GM10248 (cell line): ENCODE results near the gene ZNF804B.

Experiments
- CTCF ChIA-PET: fragments of 300-600 bp; sonication (Branson Sonifier 250); formaldehyde crosslinking; extraction: SDS; loops from one replicate; lab custom pipeline; 2021; ENCODE audit warnings: antibody characterized with exemption; lab: Yijun Ruan, JAX
- POLR2A ChIA-PET: fragments of 350-650 bp; sonication (Branson Sonifier 250); formaldehyde crosslinking; extraction: SDS; loops from one replicate; lab custom pipeline; 2020; ENCODE audit warnings: antibody characterized with exemption; lab: Yijun Ruan, JAX
- DNase-seq: peaks from one replicate; pipeline ENCODE4 v3.0.0; 2012; ENCODE audit errors: extremely low spot score
- TF ChIP-seq, protein P1 (sequence below): IDR thresholded peaks from 2 replicates; pipeline ENCODE4 v1.5.1; 2012; ENCODE audit warnings: mild to moderate bottlenecking, low read depth; ENCODE audit errors: extremely low read depth, missing control alignments, control extremely low read depth

Gene ZNF804B

DNA sequence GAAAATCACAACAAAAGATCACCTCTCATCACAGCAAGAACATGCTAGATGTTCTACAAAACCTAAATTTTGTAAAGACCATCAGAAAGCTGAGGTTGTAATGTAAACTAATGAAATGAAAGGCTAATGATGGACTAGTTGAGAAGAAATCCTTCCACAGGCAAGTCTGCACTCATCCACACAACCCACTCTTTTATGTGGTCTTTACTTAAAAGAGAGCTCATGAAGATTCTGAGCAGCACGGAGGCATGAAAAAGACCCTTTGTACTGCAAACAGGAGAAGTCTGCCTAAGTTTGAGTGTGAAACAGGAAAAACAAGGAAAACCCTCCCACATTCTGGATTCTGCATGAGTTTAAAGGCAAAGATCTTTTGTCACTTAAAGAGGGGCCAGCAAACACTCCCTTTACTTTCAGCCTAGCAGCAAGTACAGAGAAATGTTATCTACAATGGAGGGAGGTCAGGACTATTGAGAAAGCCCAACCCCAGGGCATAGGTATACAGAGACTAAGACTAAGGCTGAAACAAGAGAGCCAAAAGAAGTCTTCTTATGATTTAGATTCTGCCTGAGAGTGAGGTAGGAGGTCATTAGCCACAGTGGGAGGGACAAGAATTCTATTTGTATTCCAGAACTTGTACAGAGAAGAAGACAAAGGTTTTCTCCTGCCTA lies 557.2 kb downstream of the ZNF804B start:
- ChIA-PET POLR2A (no interaction called here), CTCF (interaction anchor here (1.8 kb wide), 1 partner anchor 10 kb away, joined by 7 read pairs; no protein-coding TSS in a partner anchor)
- DNase-seq: no peak
- TF ChIP-seq, protein P1, sequence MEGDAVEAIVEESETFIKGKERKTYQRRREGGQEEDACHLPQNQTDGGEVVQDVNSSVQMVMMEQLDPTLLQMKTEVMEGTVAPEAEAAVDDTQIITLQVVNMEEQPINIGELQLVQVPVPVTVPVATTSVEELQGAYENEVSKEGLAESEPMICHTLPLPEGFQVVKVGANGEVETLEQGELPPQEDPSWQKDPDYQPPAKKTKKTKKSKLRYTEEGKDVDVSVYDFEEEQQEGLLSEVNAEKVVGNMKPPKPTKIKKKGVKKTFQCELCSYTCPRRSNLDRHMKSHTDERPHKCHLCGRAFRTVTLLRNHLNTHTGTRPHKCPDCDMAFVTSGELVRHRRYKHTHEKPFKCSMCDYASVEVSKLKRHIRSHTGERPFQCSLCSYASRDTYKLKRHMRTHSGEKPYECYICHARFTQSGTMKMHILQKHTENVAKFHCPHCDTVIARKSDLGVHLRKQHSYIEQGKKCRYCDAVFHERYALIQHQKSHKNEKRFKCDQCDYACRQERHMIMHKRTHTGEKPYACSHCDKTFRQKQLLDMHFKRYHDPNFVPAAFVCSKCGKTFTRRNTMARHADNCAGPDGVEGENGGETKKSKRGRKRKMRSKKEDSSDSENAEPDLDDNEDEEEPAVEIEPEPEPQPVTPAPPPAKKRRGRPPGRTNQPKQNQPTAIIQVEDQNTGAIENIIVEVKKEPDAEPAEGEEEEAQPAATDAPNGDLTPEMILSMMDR: no peak

DNA sequence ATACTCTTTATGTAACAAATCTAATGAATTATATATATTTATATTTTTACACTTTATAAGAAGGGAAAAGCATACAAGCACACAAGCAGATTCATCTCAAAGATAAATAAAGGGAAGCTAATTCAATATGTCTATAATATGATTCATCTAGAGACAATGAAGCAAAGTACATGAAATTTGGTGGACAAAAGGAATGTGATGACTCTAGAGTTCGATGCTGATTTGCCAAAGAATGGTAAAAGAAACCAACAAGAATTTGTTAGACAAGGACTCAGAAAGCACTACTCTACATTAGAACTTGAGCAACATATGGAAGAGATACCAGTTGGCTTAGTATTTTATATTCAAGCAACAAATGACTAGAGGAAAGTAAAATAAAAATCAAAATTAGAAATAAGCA lies 572.5 kb downstream of the ZNF804B start:
- ChIA-PET CTCF (no interaction called here), POLR2A (no interaction called here)
- TF ChIP-seq, protein P1: no peak
- DNase-seq: no peak

DNA sequence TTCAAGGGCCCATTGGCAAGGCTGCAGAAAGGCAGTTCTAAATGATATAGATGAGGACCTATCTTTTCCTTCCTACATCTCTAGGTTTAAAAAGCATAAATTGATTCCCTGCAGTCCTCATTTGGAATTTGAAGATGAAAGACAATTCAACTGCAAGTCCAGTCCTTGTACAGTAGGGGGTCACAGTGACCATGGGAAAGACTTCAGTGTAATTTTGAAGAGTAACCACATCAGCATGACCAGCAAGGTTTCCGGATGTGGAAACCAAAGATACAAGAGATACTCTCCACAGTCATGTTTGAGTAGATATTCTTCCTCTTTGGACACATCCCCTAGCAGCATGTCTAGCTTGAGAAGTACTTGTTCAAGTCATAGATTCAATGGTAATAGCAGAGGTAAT lies 575.3 kb downstream of the ZNF804B start:
- TF ChIP-seq, protein P1: no peak
- DNase-seq: no peak
- CTCF ChIA-PET: no interaction called here
- POLR2A ChIA-PET: no interaction called here

DNA sequence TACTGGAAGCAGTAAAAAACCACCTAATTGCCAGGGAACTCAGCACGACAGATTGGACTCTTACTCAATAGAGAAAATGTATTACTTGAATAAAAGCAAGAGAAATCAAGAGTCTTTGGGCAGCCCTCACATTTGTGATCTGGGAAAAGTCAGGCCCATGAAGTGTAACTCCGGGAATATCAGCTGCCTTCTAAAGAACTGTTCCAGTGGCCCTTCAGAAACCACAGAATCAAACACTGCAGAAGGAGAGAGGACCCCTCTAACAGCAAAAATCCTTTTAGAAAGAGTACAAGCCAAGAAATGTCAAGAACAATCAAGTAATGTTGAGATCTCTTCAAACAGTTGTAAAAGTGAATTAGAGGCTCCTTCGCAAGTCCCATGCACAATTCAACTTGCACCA lies 576.0 kb downstream of the ZNF804B start:
- ChIA-PET POLR2A (no interaction called here), CTCF (no interaction called here)
- TF ChIP-seq, protein P1: no peak
- no peak for DNase-seq

DNA sequence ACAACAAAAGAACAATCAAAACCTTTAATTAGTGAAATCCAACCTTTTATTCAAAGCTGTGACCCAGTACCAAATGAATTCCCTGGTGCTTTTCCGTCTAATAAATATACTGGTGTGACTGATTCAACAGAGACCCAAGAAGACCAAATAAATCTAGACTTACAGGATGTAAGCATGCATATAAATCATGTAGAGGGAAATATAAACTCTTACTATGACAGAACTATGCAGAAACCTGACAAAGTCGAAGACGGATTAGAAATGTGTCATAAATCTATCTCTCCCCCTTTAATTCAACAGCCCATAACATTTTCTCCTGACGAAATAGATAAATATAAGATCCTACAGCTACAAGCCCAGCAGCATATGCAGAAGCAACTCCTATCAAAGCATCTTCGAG lies 576.6 kb downstream of the ZNF804B start:
- TF ChIP-seq, protein P1: no peak
- ChIA-PET CTCF (no interaction called here), POLR2A (no interaction called here)
- no peak for DNase-seq

DNA sequence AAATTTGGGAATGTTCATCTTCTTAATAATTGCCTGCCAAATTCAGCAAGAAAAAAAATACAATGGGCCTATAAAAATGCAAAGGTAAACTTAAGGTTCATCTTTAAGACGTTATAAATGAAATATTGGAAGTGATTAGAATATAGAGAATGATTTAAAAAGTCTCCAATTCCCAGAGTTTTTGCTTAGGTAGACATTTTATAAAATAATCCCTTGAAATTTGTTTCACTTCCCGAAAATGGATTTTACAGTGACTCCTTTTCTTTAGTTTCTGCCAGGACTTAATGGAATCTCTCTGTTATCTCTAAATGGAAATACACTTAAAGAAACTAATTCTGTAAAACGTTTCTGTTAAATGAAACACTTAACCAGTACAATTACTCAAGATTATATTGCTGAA lies 580.2 kb downstream of the ZNF804B start:
- DNase-seq: no peak
- TF ChIP-seq, protein P1: no peak
- ChIA-PET CTCF (no interaction called here), POLR2A (no interaction called here)
